Loucy (cell line): ENCODE data around the gene RSPRY1.

Source experiments
- H2AFZ ChIP-seq: fragments of 200-600 bp; sonication (generic); 2 replicates; pipeline ENCODE4 v1.6.0; 2016; ENCODE audit warnings: antibody characterized with exemption, mild to moderate bottlenecking, low read length, moderate library complexity
- H3F3A ChIP-seq: fragments of 200-600 bp; 2 replicates; pipeline ENCODE4 v1.6.0; 2016; ENCODE audit warnings: antibody characterized with exemption, low read depth, mild to moderate bottlenecking
- H3K27me3 ChIP-seq: fragments of 200-600 bp; sonication (generic); 2 replicates; pipeline ENCODE4 v1.6.1; 2014; ENCODE audit warnings: low read length, mild to moderate bottlenecking; ENCODE audit not compliant: insufficient read depth, poor library complexity, severe bottlenecking
- H3K36me3 ChIP-seq: fragments of 200-600 bp; sonication (generic); 2 replicates; pipeline ENCODE4 v1.6.1; 2016; ENCODE audit warnings: low read length; ENCODE audit not compliant: insufficient read depth
- H3K4me1 ChIP-seq: fragments of 200-600 bp; sonication (generic); 2 replicates; pipeline ENCODE4 v1.5.1; 2014; ENCODE audit warnings: low read length, mild to moderate bottlenecking; ENCODE audit not compliant: insufficient read depth, poor library complexity, severe bottlenecking
- H3K4me2 ChIP-seq: fragments of 200-600 bp; sonication (generic); 2 replicates; pipeline ENCODE4 v1.6.0; 2014; ENCODE audit warnings: antibody characterized with exemption, low read length, low read depth, mild to moderate bottlenecking; ENCODE audit not compliant: poor library complexity, severe bottlenecking
- H3K4me3 ChIP-seq: fragments of 200-600 bp; sonication (generic); 2 replicates; pipeline ENCODE4 v1.5.1; 2014; ENCODE audit warnings: low read length, mild to moderate bottlenecking, mixed read lengths; ENCODE audit not compliant: poor library complexity, severe bottlenecking
- H3K79me2 ChIP-seq: fragments of 200-600 bp; sonication (generic); 2 replicates; pipeline ENCODE4 v1.6.1; 2014; ENCODE audit warnings: low read length; ENCODE audit not compliant: insufficient read depth
- H3K9ac ChIP-seq: fragments of 200-600 bp; sonication (generic); 2 replicates; pipeline ENCODE4 v1.6.0; 2014; ENCODE audit warnings: mild to moderate bottlenecking, low read depth, low read length, moderate library complexity; ENCODE audit not compliant: poor library complexity, severe bottlenecking
- H3K9me2 ChIP-seq: fragments of 200-600 bp; sonication (generic); replicated peaks from 2 replicates; pipeline ENCODE4 v1.6.1; 2016; ENCODE audit warnings: low read depth, low read length, mixed read lengths
- H3K9me3 ChIP-seq: fragments of 200-600 bp; sonication (generic); 2 replicates; pipeline ENCODE4 v1.6.1; 2014; ENCODE audit warnings: mild to moderate bottlenecking, antibody characterized with exemption, low read length, low read depth; ENCODE audit not compliant: insufficient read depth
- H4K20me1 ChIP-seq: fragments of 200-600 bp; sonication (generic); 2 replicates; pipeline ENCODE4 v1.6.0; 2014; ENCODE audit warnings: antibody characterized with exemption, low read length, mild to moderate bottlenecking; ENCODE audit not compliant: insufficient read depth, poor library complexity, severe bottlenecking
- EZH2phosphoT487 ChIP-seq: fragments of 200-600 bp; IDR thresholded peaks from 2 replicates; pipeline ENCODE4 v1.6.1; 2018; ENCODE audit warnings: antibody characterized with exemption, mild to moderate bottlenecking, moderate library complexity, borderline replicate concordance
- TF ChIP-seq, protein P1 (sequence below): fragments of 200-600 bp; sonication (generic); conservative IDR thresholded peaks from 2 replicates; pipeline ENCODE4 v1.5.1; 2014; ENCODE audit warnings: mild to moderate bottlenecking, antibody characterized with exemption, low read length

RSPRY1 gene

GRCh38 chr16:57268804-57269800, 83.0 kb downstream of the RSPRY1 start:
- Histone ChIP-seq H3F3A (no peaks in the 10 kb centered on the region), H4K20me1 (no peaks in the 10 kb centered on the region), H3K27me3 (no peaks in the 10 kb centered on the region), H3K79me2 (no peaks in the 10 kb centered on the region), H3K9ac (no peak overlapping the region), H3K9me3 (no peaks in the 10 kb centered on the region), H2AFZ (no peak overlapping the region), H3K4me2 (no peak overlapping the region), H3K9me2 (no peaks in the 10 kb centered on the region), H3K4me1 (peaks cover 4% of the 10 kb centered on the region), H3K36me3 (no peaks in the 10 kb centered on the region), H3K4me3 (no peak overlapping the region)
- TF ChIP-seq, protein P1, sequence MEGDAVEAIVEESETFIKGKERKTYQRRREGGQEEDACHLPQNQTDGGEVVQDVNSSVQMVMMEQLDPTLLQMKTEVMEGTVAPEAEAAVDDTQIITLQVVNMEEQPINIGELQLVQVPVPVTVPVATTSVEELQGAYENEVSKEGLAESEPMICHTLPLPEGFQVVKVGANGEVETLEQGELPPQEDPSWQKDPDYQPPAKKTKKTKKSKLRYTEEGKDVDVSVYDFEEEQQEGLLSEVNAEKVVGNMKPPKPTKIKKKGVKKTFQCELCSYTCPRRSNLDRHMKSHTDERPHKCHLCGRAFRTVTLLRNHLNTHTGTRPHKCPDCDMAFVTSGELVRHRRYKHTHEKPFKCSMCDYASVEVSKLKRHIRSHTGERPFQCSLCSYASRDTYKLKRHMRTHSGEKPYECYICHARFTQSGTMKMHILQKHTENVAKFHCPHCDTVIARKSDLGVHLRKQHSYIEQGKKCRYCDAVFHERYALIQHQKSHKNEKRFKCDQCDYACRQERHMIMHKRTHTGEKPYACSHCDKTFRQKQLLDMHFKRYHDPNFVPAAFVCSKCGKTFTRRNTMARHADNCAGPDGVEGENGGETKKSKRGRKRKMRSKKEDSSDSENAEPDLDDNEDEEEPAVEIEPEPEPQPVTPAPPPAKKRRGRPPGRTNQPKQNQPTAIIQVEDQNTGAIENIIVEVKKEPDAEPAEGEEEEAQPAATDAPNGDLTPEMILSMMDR: no peak
- no peak for TF ChIP-seq EZH2phosphoT487

- H3K9me3 ChIP-seq: no peaks in the 10 kb centered on the region
Measured at GRCh38 chr16:57270221-57271062, 84.3 kb downstream of the RSPRY1 start.

DNA sequence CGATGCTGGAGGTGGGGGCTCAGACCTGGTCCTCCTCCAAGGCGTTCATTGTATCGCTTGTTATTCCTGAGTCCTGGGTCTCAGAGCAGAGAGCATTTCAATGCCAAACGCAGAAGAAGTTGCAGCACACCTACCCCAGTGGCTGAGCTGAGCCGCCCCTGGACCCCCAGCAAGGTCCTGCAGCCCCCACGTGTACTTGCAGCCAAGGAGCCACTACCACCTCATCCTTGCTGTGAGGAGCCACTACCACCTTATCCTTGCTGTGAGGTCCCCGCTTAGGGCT, 84.9 kb downstream of the RSPRY1 start:
- H4K20me1 ChIP-seq: no peaks in the 10 kb centered on the region
- peaks cover 4% of the 10 kb centered on the region for H3K4me1 ChIP-seq
- TF ChIP-seq, protein P1: no peak
- no peak for TF ChIP-seq EZH2phosphoT487
- H3K36me3 ChIP-seq: no peaks in the 10 kb centered on the region
- no peak overlapping the region for H2AFZ ChIP-seq
- no peak overlapping the region for H3K4me2 ChIP-seq
- H3K79me2 ChIP-seq: no peaks in the 10 kb centered on the region
- H3K4me3 ChIP-seq: no peak overlapping the region
- H3K9ac ChIP-seq: no peak overlapping the region
- no peaks in the 10 kb centered on the region for H3K9me2 ChIP-seq
- no peaks in the 10 kb centered on the region for H3K9me3 ChIP-seq
- H3F3A ChIP-seq: no peaks in the 10 kb centered on the region
- peaks cover 6% of the 10 kb centered on the region for H3K27me3 ChIP-seq

More at GRCh38 chr16:57270221-57271062, 84.3 kb downstream of the RSPRY1 start:
- peaks cover 1% of the 10 kb centered on the region for H3K27me3 ChIP-seq
- H3K9ac ChIP-seq: no peak overlapping the region
- no peaks in the 10 kb centered on the region for H3K9me2 ChIP-seq
- H3K36me3 ChIP-seq: no peaks in the 10 kb centered on the region
- H4K20me1 ChIP-seq: no peaks in the 10 kb centered on the region
- H3K4me3 ChIP-seq: no peak overlapping the region
- peaks cover 4% of the 10 kb centered on the region for H3K4me1 ChIP-seq
- no peaks in the 10 kb centered on the region for H3K79me2 ChIP-seq
- H3F3A ChIP-seq: no peaks in the 10 kb centered on the region
- TF ChIP-seq EZH2phosphoT487: no peak
- TF ChIP-seq, protein P1: no peak
- no peak overlapping the region for H3K4me2 ChIP-seq
- H2AFZ ChIP-seq: no peak overlapping the region
